ENCODE measurements around the gene PARVA. TPM values are rescaled to one million over a fixed set of nuclear protein-coding genes. Genes with fewer than 3 reads are reported as not detected.

The PARVA gene
- total RNA-seq, 4 donors from 2014 or later, result 167 to 245 (median 240) TPM

- Histone ChIP-seq H3K27ac (peak overlapping the region; percentile 71 to 83 (median 72)), H3K4me3 (no peak overlapping the region), H3K36me3 (no peaks in the 10 kb centered on the region), H3K27me3 (no peaks in the 10 kb centered on the region), H3K4me1 (peaks cover 10 to 43% (median 12%) of the 10 kb centered on the region in 3 donors), H3K9me3 (no peaks in the 10 kb centered on the region)
- TF ChIP-seq POLR2AphosphoS5 (IDR thresholded peaks at IDR 0.05) (peak; percentile 88), POLR2A (IDR thresholded peaks at IDR 0.05) (no peak)
- 0 to 2% methylated on average over 4 to 6 of the region's 6 CpGs for WGBS, 2 donors (ENCODE audit: low coverage in 1 of 2)
- peak; percentile 82 for ATAC-seq
Observed at GRCh38 chr11:12556788-12557384, 179.5 kb downstream of the PARVA start.

- ATAC-seq, result no peak
- 82 to 93% methylated on average over 3 of the region's 3 CpGs for WGBS, 2 donors (ENCODE audit: low coverage in 1 of 2)
- Histone ChIP-seq H3K4me1 (peaks cover 10 to 30% (median 12%) of the 10 kb centered on the region in 3 donors), H3K27ac (no peak overlapping the region), H3K36me3 (no peaks in the 10 kb centered on the region), H3K4me3 (no peak overlapping the region), H3K27me3 (no peaks in the 10 kb centered on the region), H3K9me3 (no peaks in the 10 kb centered on the region)
- no peak for TF ChIP-seq POLR2AphosphoS5 (IDR thresholded peaks at IDR 0.05)
- TF ChIP-seq EP300 (IDR thresholded peaks at IDR 0.05), result no peak
- no peak for TF ChIP-seq CTCF (IDR thresholded peaks at IDR 0.05)
- no peak for TF ChIP-seq POLR2A (IDR thresholded peaks at IDR 0.05)
Observed at GRCh38 chr11:12559011-12559410, 181.6 kb downstream of the PARVA start.

- TF ChIP-seq CTCF (IDR thresholded peaks at IDR 0.05) (no peak), POLR2AphosphoS5 (IDR thresholded peaks at IDR 0.05) (no peak), EP300 (IDR thresholded peaks at IDR 0.05) (no peak), POLR2A (IDR thresholded peaks at IDR 0.05) (no peak)
- 90 to 95% methylated on average over 3 of the region's 3 CpGs for WGBS, 2 donors (ENCODE audit: low coverage in 1 of 2)
- H3K27ac ChIP-seq, result no peak overlapping the region
- no peaks in the 10 kb centered on the region for H3K27me3 ChIP-seq
- no peaks in the 10 kb centered on the region for H3K36me3 ChIP-seq
- ATAC-seq, result no peak
- no peak overlapping the region for H3K4me3 ChIP-seq
- H3K9me3 ChIP-seq, result no peaks in the 10 kb centered on the region
- H3K4me1 ChIP-seq, result peaks cover 10 to 23% (median 12%) of the 10 kb centered on the region in 3 donors
Observed at GRCh38 chr11:12560362-12560761, 183.0 kb downstream of the PARVA start.

- no peaks in the 10 kb centered on the region for H3K36me3 ChIP-seq
- WGBS, 2 donors (ENCODE audit: low coverage in 1 of 2), result 68 to 69% methylated on average over 2 of the region's 2 CpGs
- H3K4me3 ChIP-seq, result no peak overlapping the region
- peaks cover 10 to 18% (median 10%) of the 10 kb centered on the region in 3 donors for H3K4me1 ChIP-seq
- H3K27me3 ChIP-seq, result no peaks in the 10 kb centered on the region
- no peaks in the 10 kb centered on the region for H3K9me3 ChIP-seq
- TF ChIP-seq CTCF (IDR thresholded peaks at IDR 0.05), result no peak
- no peak for TF ChIP-seq POLR2A (IDR thresholded peaks at IDR 0.05)
- no peak for TF ChIP-seq POLR2AphosphoS5 (IDR thresholded peaks at IDR 0.05)
- no peak for TF ChIP-seq EP300 (IDR thresholded peaks at IDR 0.05)
- no peak for ATAC-seq
- H3K27ac ChIP-seq, result no peak overlapping the region
Observed at GRCh38 chr11:12560861-12561260, 183.5 kb downstream of the PARVA start.

- TF ChIP-seq CTCF (IDR thresholded peaks at IDR 0.05) (no peak), EP300 (IDR thresholded peaks at IDR 0.05) (no peak), POLR2A (IDR thresholded peaks at IDR 0.05) (no peak), POLR2AphosphoS5 (IDR thresholded peaks at IDR 0.05) (no peak)
- no peak overlapping the region for H3K27ac ChIP-seq
- H3K4me3 ChIP-seq, result no peak overlapping the region
- H3K4me1 ChIP-seq, result no peaks in the 10 kb centered on the region
- H3K27me3 ChIP-seq, result no peaks in the 10 kb centered on the region
- no peak for ATAC-seq
- peaks cover 0 to 4% (median 0%) of the 10 kb centered on the region in 3 donors for H3K9me3 ChIP-seq
- no peaks in the 10 kb centered on the region for H3K36me3 ChIP-seq
Observed at GRCh38 chr11:12564012-12564411, 186.6 kb downstream of the PARVA start.

Measured in gastroesophageal sphincter (tissue), 4 donors.